ENCODE data around the gene CNOT3.

DNA sequence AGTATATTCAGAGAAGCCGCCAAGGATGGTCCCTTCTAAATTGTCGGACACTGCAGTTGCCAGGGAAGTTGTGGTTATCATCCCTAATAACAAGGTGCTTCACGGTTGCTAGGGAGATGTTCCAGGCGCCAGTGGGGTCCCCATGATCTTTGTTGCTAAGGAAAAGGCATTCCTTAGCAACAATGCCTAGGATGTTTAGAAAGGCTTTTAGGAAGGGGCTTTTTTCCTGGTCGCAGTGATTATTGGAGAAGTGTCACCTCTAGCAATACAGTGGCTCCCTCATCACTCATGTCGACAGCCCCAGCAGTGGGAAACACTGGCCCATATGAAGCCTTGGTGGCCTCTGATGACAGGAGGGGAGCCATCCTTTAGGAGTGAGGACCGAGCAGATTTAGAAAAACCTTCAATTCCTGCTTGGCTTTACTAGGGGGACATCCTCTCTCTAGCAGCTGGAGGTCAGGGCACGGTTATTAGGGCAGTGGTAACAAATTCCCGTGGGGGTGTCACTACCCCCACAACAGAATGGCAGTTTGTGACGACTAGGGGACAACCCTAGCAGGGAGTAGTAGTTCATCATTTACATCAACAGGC, 41.8 kb downstream of the CNOT3 start:
- TF ChIP-seq, protein P1, sequence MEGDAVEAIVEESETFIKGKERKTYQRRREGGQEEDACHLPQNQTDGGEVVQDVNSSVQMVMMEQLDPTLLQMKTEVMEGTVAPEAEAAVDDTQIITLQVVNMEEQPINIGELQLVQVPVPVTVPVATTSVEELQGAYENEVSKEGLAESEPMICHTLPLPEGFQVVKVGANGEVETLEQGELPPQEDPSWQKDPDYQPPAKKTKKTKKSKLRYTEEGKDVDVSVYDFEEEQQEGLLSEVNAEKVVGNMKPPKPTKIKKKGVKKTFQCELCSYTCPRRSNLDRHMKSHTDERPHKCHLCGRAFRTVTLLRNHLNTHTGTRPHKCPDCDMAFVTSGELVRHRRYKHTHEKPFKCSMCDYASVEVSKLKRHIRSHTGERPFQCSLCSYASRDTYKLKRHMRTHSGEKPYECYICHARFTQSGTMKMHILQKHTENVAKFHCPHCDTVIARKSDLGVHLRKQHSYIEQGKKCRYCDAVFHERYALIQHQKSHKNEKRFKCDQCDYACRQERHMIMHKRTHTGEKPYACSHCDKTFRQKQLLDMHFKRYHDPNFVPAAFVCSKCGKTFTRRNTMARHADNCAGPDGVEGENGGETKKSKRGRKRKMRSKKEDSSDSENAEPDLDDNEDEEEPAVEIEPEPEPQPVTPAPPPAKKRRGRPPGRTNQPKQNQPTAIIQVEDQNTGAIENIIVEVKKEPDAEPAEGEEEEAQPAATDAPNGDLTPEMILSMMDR (IDR thresholded peaks at IDR 0.05; ENCODE audit: insufficient read depth, low read length, poor library complexity, severe bottlenecking), result no peak
- TF ChIP-seq EZH2phosphoT487 (conservative IDR thresholded peaks at IDR 0.05; ENCODE audit: low read length), result no peak

All from SU-DHL-6 (cell line).